IMR-90 (cell line): Measurements from ENCODE around the gene PATL2.

Source experiments
- CEBPB ChIP-seq: IDR thresholded peaks from 2 replicates; pipeline ENCODE4 v1.6.1; 2012; ENCODE audit warnings: low read depth, low read length, improper control_type of control experiment
- POLR2A ChIP-seq: IDR thresholded peaks from 2 replicates; pipeline ENCODE4 v1.6.1; 2012; ENCODE audit warnings: mild to moderate bottlenecking, low read depth, low read length
- RAD21 ChIP-seq: IDR thresholded peaks from 2 replicates; pipeline ENCODE4 v1.6.1; 2012; ENCODE audit warnings: low read length, improper control_type of control experiment
- RCOR1 ChIP-seq: IDR thresholded peaks from 2 replicates; pipeline ENCODE4 v1.6.1; 2012; ENCODE audit warnings: mild to moderate bottlenecking, low read length, improper control_type of control experiment; ENCODE audit not compliant: insufficient replicate concordance
- RFX5 ChIP-seq: IDR thresholded peaks from 2 replicates; pipeline ENCODE4 v1.8.0; 2012; ENCODE audit warnings: low read depth, mild to moderate bottlenecking, low read length, moderate library complexity
- TF ChIP-seq, protein P1 (sequence below): conservative IDR thresholded peaks from 2 replicates; pipeline ENCODE4 v1.5.1; 2012; ENCODE audit warnings: mild to moderate bottlenecking, low read depth, low read length, improper control_type of control experiment
- TF ChIP-seq, protein P2 (sequence below): fragments of 150-350 bp; IDR thresholded peaks from 2 replicates; pipeline ENCODE4 v1.6.1; 2016; ENCODE audit warnings: low read depth, mild to moderate bottlenecking, low read length, moderate library complexity, borderline replicate concordance

DNA sequence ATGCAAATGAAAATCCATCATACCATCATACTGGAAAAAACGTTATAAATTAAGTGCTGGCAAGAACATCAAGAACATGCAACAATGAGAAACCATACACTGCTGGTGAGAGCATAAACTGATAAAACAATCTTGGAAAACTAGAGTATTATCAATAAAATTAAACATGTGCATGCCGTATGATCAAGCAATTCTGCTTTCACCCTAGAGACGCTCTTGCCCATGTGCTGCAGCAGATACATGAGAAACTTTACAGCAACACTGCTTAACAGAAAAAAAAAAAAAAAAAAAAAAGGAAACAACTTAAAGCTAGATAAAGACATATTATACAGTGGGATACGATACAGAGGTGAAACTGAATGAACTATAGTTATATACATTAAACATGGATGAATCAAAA, 69.5 kb downstream of the PATL2 start:
- TF ChIP-seq, protein P1, sequence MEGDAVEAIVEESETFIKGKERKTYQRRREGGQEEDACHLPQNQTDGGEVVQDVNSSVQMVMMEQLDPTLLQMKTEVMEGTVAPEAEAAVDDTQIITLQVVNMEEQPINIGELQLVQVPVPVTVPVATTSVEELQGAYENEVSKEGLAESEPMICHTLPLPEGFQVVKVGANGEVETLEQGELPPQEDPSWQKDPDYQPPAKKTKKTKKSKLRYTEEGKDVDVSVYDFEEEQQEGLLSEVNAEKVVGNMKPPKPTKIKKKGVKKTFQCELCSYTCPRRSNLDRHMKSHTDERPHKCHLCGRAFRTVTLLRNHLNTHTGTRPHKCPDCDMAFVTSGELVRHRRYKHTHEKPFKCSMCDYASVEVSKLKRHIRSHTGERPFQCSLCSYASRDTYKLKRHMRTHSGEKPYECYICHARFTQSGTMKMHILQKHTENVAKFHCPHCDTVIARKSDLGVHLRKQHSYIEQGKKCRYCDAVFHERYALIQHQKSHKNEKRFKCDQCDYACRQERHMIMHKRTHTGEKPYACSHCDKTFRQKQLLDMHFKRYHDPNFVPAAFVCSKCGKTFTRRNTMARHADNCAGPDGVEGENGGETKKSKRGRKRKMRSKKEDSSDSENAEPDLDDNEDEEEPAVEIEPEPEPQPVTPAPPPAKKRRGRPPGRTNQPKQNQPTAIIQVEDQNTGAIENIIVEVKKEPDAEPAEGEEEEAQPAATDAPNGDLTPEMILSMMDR, result no peak
- TF ChIP-seq RAD21 (no peak), RCOR1 (no peak), POLR2A (no peak), CEBPB (no peak), RFX5 (no peak)
- TF ChIP-seq, protein P2, sequence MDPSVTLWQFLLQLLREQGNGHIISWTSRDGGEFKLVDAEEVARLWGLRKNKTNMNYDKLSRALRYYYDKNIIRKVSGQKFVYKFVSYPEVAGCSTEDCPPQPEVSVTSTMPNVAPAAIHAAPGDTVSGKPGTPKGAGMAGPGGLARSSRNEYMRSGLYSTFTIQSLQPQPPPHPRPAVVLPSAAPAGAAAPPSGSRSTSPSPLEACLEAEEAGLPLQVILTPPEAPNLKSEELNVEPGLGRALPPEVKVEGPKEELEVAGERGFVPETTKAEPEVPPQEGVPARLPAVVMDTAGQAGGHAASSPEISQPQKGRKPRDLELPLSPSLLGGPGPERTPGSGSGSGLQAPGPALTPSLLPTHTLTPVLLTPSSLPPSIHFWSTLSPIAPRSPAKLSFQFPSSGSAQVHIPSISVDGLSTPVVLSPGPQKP, result no peak
